ENCODE measurements around the gene RAD51. TPM values are rescaled to one million over a fixed set of nuclear protein-coding genes. Genes with fewer than 3 reads are reported as not detected.

RAD51 gene
- total RNA-seq, 3 donors from 2014 or later = 2.9 to 13.1 (median 8.3) TPM

- no peaks in the 10 kb centered on the region for H3K9me3 ChIP-seq
- TF ChIP-seq CTCF (IDR thresholded peaks at IDR 0.05) = no peak
- DNase-seq = peak in 2 of 3 donors; percentile 41 to 54
- no peaks in the 10 kb centered on the region for H3K36me3 ChIP-seq (ENCODE audit: low read depth)
- H3K4me1 ChIP-seq (ENCODE audit: low read depth) = peaks cover 5% of the 10 kb centered on the region
- ATAC-seq = peak; percentile 84
- intact Hi-C loops (cut with DNase I, micrococcal nuclease) = no loop called here
- no peak overlapping the region for H3K4me3 ChIP-seq
Measured at GRCh38 chr15:40706121-40706520, 11.1 kb downstream of the RAD51 start.

- no peak for DNase-seq
- H3K9me3 ChIP-seq = no peaks in the 10 kb centered on the region
- intact Hi-C loops (cut with DNase I, micrococcal nuclease) = no loop called here
- TF ChIP-seq CTCF (IDR thresholded peaks at IDR 0.05) = no peak
- H3K4me3 ChIP-seq = no peak overlapping the region
- H3K4me1 ChIP-seq (ENCODE audit: low read depth) = no peaks in the 10 kb centered on the region
- no peak for ATAC-seq
- H3K36me3 ChIP-seq (ENCODE audit: low read depth) = no peaks in the 10 kb centered on the region
Measured at GRCh38 chr15:40714144-40714543, 19.2 kb downstream of the RAD51 start.

GRCh38 chr15:40716165-40716564 lies 21.2 kb downstream of the RAD51 start:
- ATAC-seq = no peak

GRCh38 chr15:40721701-40722100 lies 26.7 kb downstream of the RAD51 start:
- Histone ChIP-seq H3K4me3 (no peak overlapping the region), H3K36me3 (ENCODE audit: low read depth) (no peaks in the 10 kb centered on the region), H3K9me3 (no peaks in the 10 kb centered on the region), H3K4me1 (ENCODE audit: low read depth) (no peaks in the 10 kb centered on the region)
- DNase-seq (no peak), ATAC-seq (no peak)
- intact Hi-C loops (cut with DNase I, micrococcal nuclease) = no loop called here
- TF ChIP-seq CTCF (IDR thresholded peaks at IDR 0.05) = no peak

More at GRCh38 chr15:40716165-40716564, 21.2 kb downstream of the RAD51 start:
- H3K9me3 ChIP-seq = no peaks in the 10 kb centered on the region
- no peak for DNase-seq
- intact Hi-C loops (cut with DNase I, micrococcal nuclease) = no loop called here
- no peak overlapping the region for H3K4me3 ChIP-seq
- TF ChIP-seq CTCF (IDR thresholded peaks at IDR 0.05) = no peak
- no peaks in the 10 kb centered on the region for H3K36me3 ChIP-seq (ENCODE audit: low read depth)
- no peaks in the 10 kb centered on the region for H3K4me1 ChIP-seq (ENCODE audit: low read depth)

- intact Hi-C loops (cut with DNase I, micrococcal nuclease) = no loop called here
- Histone ChIP-seq H3K4me1 (ENCODE audit: low read depth) (no peaks in the 10 kb centered on the region), H3K4me3 (no peak overlapping the region), H3K9me3 (no peaks in the 10 kb centered on the region), H3K36me3 (ENCODE audit: low read depth) (no peaks in the 10 kb centered on the region)
- ATAC-seq (no peak), DNase-seq (no peak)
- no peak for TF ChIP-seq CTCF (IDR thresholded peaks at IDR 0.05)
Measured at GRCh38 chr15:40722354-40722753, 27.4 kb downstream of the RAD51 start.

- TF ChIP-seq CTCF (IDR thresholded peaks at IDR 0.05) = no peak
- ATAC-seq = no peak
Measured at GRCh38 chr15:40722934-40723333, 28.0 kb downstream of the RAD51 start.

More at GRCh38 chr15:40722934-40723333, 28.0 kb downstream of the RAD51 start:
- Histone ChIP-seq H3K4me1 (ENCODE audit: low read depth) (no peaks in the 10 kb centered on the region), H3K36me3 (ENCODE audit: low read depth) (no peaks in the 10 kb centered on the region), H3K4me3 (no peak overlapping the region), H3K9me3 (no peaks in the 10 kb centered on the region)
- intact Hi-C loops (cut with DNase I, micrococcal nuclease) = no loop called here
- no peak for DNase-seq

Data from mucosa of descending colon (tissue), 3 donors.